ENCODE data around the gene PARM1.

GRCh38 chr4:74931376-74931775, 1.5 kb upstream of the PARM1 start:
- no peak for TF ChIP-seq CTCF (conservative IDR thresholded peaks at IDR 0.05 in 1 of 2, IDR thresholded peaks at IDR 0.05 in 1 of 2; ENCODE audit: extremely low read depth in 1 of 2, insufficient read depth in 1 of 2, low read depth in 1 of 2, low read length in 2 of 2)
- no peak for TF ChIP-seq EZH2 (IDR thresholded peaks at IDR 0.05; ENCODE audit: borderline replicate concordance, low read length)
